ENCODE data around the gene ZFYVE27. TPM values are rescaled to one million over a fixed set of nuclear protein-coding genes. Genes with fewer than 3 reads are reported as not detected.

The ZFYVE27 gene
- total and polyA plus RNA-seq, 10 of the 15 experiments (the other 5 are each of a cell fraction or from before 2014, with no cell fraction given) = 1.1 to 28.9 (median 21.4) TPM

- TF ChIP-seq CUX1 (IDR thresholded peaks at IDR 0.05; ENCODE audit: insufficient replicate concordance, low read depth, low read length) (no peak), ZBTB33 (IDR thresholded peaks at IDR 0.05) (no peak), IKZF2 (IDR thresholded peaks at IDR 0.05) (no peak), USF2 (IDR thresholded peaks at IDR 0.05; ENCODE audit: borderline replicate concordance, low read depth, low read length) (no peak)
Measured at GRCh38 chr10:97789770-97790397, 53.0 kb downstream of the ZFYVE27 start (continued).
